Posterior vena cava (tissue), 2 donors: ENCODE data around the gene POLD3. TPM values are rescaled to one million over a fixed set of nuclear protein-coding genes. Genes with fewer than 3 reads are reported as not detected.
"Not testable (repeated sequence)": the region's sequence is repeated elsewhere in the genome, so short reads cannot be mapped to it uniquely, and the experiment has no call there.

Experiments
- DNase-seq: peaks from one replicate; pipeline ENCODE4 v3.0.0-alpha.2; 2020; ENCODE audit warnings: low spot score
- intact Hi-C, 2 donors: fragments of 100-400 bp; cut with DNase I; formaldehyde crosslinking; loops; one replicate each; pipeline versions ENCODE4 v1.14.1 to v1.14.2; 2022 to 2023
- total RNA-seq, 2 donors: library from RNA; stranded (reverse); fragmentation: NEBNext Ultra II Directional; extraction: Animal tissue kit (Norgen Biotek cat#: 25700); gene quantifications; one replicate each; pipeline ENCODE4 v1.2.1, GENCODE V29; 2021
- donor health status: DM: yes; HTN: yes; CAD: no.
- donor health status: DM: yes; HTN: yes; CAD: no.

Gene POLD3
- total RNA-seq, 2 donors from 2014 or later: 15.2 to 16.1 TPM

DNA sequence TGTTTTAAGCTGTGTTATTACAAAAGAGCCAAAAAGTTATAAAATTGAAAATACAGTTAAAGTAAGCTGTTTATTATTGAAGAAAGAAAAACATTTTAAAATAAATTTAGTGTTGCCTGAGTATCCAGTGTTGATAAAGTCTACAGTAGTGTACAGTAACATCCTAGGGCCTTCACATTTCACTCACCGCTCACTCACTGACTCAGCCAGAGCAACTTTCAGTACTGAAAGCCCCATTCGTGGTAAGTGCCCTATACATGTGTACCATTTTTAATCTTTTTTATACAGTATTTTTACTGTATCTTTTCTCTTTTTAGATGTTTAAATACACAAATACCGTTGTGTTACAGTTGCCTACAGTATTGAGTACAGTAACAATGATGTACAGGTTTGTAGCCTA, 35.0 kb downstream of the POLD3 start:
- no peak for DNase-seq
- intact Hi-C loops: no loop called here

DNA sequence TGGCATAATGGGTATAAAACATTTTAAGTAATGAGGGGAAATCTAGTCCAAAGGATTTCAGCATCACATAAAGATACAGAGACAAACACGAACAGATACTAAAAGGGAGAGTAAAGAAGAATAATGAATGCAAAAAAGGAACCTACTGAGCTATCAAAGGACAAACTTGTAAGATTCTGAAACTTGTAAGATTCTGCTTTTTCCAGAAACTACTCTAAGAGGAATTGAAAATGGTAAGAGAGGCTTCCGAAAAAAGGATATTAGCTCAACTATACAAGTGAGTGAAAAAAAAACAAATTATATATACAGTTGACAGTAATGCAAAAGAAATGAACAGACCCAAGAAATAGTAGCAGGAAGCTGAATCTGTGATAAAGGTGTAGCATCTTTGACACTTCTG, 37.7 kb downstream of the POLD3 start:
- DNase-seq: no peak
- intact Hi-C loops: no loop called here

DNA sequence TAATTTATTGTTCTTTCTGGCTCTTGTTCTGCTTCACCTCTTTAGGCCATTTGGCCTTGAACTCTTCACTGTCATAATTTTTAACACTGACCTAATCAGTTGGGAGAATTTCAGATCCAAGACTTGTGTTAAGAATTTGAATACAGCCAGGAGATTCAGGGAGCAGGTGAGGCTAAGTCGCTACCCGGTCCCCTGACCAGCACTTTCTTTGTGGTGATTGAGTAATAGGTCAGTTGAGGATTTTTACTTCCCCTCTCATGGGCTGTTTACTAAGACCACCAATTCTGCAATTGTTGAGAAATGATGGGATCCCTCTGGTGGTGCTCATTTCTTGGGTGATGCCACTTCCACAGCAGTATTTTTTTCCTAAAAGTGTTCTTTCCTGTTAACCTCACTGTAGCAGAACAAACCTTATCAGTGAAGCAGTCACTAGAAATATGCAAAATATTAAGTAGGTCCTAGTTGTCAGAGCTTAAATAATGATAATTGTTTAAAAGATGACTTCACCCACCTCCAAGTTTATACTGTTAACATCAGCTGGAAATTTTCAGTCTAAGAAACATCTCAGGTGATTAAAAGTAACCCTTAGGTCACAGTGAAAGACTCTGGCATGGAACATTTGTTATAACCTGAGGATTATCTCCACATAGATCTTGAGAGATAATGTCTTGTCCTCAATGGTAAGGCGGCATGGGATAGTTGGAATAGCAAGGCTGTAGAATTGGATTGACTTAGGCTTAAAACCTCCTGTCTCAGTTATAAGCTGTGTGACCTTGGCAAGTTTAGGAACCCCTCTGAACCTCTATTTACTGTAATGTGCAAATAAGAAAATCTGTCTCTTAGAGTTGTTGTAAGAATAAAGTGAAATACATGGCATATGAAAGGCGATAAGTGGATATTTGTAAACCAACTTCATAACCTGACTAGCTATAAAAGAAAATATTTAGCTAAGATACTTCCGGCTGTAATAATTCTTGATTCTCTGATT, 41.3 kb downstream of the POLD3 start:
- intact Hi-C loops: no loop called here
- no peak for DNase-seq

DNA sequence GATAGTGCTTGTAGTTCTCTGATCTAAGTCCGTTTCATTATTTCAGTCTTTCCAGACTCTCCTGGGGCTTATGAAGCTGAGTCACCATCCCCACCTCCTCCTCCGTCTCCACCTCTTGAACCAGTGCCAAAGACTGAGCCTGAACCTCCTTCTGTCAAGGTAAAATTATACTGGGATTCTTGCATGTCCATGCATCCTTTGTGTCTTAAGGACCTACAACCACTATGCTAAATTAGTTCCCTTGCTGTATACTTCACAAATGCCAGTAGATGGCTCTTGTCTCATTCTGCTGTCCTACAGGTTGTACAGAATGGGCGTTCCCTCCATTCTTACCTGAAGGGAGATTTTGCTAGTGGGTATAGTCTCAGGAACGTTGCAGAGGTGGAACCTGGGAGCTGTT, 42.2 kb downstream of the POLD3 start:
- no peak for DNase-seq
- intact Hi-C loops: no loop called here

DNA sequence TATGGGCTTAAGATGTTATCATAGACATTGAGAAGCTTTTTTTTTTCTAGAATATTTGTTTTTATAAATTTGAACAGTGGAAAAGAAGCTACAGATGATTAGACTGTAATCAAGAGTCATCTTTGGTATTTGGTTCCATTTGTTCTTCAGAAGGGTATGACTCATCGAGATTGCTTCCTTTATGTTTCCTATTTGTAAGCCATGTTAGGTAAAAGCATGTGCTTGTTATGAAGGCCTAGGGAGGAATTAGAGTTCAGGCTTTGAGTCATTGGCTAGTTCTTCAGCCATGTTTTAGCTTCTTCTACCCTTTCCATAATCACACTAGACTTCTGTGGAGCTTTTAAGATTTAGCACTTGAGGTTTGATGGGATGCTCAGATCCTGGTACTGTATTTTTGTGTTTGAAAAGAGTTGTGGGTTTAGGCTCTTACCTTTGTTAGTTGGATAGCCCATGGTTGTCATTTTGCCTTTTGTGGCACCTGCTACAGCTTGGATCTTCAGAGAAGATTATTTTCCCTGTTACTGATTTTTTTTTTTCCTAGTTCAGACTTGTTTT, 44.3 kb downstream of the POLD3 start:
- DNase-seq: no peak
- intact Hi-C loops: no loop called here

DNA sequence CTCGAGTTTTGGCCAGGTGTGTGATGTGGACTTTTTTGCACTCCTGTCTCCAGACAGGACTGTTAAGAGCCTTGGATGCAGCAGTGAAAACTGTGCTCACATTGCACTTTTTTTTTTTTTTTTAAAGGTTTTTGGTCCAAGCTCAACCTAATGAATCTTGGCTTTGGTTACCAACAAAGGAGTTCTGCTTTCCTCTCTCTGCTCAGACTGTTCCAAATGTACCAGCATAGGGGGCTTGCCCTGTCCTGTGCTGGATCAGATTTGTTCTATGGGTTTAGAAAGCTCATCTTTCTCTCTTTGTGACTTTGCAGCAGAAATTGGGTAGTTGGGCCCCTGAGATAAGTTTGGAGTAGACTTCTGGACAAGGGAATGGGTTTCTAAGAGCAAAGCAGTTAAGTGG, 45.3 kb downstream of the POLD3 start:
- DNase-seq: no peak
- intact Hi-C loops: loop anchor here in 1 of 2 donors (2.0 kb wide), 1 partner anchor 195 kb away; no protein-coding TSS in a partner anchor

DNA sequence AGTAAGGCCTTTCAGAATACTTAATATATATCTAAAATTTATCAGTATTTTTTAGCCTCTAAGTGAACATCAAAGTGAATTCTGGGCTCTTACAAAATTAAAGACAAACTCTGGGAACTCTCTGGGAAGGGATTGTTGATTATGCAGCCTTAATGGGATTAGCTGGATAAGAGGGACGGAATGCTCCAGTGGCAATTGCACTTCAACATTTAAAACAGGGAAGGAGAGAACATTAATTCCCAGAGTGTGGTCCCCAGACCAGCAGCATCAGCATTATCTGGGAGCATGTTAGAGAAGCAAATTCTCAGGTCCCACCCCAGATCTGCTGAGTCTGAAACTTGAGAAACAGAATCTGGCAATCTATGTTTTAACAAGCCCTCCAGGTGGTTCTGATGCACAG, 46.5 kb downstream of the POLD3 start:
- intact Hi-C loops: loop anchor here in 1 of 2 donors (2.0 kb wide), 1 partner anchor 196 kb away; no protein-coding TSS in a partner anchor
- no peak for DNase-seq

DNA sequence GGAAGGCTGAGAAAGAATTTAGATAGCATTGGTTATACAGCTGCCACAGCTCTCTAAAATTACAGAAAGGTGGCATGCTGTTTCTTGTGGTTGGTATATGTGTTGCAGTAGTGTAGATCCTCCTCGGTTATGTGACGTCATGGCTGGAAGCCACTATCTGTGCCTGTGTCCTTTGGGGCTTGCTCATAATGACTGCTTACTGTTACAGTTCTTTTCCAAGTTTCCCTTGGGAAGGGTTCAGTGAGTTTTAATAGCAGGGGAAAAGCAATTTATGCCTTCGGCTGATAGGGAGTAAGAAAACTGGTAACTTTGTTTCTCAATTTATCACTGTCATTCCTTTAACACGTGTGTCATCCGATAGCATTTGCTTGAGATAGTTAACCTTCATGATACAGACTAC, 47.2 kb downstream of the POLD3 start:
- DNase-seq: no peak
- intact Hi-C loops: loop anchor here in 1 of 2 donors (2.0 kb wide), 1 partner anchor 197 kb away; no protein-coding TSS in a partner anchor

DNA sequence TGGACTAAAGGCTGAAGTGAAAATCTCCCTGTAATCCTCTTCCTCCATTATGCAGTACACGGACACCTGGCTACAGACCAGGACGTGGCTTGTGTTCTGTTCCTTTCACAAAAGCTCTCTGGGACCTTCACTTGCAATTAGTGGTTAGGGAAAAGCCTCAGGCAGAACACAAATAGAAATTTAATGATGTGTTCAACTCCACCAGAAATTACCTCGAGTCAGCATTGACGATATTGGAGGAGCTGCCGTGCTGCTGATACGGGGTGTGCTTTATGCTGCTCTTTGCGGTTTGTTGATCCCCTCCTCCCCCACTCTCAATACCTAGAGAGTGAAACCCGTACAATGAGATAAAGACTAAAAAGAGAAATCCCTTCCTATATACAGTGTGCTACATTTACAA, 48.9 kb downstream of the POLD3 start:
- DNase-seq: no peak
- intact Hi-C loops: loop anchor here in 1 of 2 donors (5.0 kb wide), 1 partner anchor 46 kb away; no protein-coding TSS in a partner anchor

DNA sequence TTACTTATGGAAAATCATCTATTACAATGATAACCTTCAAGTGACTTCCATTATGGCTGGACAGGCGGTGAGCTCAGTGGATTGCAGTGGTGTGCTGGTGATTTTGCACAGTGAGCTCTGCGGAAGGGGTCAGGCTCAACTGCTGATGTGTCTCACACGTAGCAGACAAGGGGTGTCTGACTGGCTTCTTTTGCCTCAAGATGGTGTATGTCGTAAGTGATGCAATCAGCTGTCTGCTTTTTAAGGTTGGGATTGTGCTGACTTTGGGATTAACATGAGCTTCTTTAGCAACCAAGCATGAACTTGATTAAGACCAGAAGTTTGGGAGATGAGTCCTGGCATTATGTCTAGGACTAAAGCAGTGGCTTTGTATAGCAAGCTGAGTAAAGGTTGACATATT, 49.5 kb downstream of the POLD3 start:
- intact Hi-C loops: loop anchor here in 1 of 2 donors (5.0 kb wide), 1 partner anchor 45 kb away; no protein-coding TSS in a partner anchor
- DNase-seq: no peak

DNA sequence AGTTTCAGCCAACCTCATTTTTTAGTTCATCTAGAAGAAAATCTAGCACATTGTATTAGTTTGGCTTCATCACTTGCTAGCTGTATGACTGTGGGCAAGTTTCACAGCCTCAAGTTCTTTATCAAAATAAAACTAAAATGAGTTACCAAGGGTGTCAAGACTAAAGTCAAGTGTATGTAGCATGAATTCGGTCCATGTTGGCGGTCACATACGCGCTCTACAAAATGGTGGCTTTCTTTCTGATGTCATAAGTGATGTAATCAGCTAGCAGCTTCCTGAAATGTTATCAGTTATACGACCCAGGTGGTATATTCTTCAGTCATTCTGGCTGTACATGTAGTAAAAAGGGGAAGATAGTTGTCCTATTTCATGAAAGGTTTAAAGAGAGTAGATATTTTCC, 50.5 kb downstream of the POLD3 start:
- DNase-seq: no peak
- intact Hi-C loops: loop anchor here in 1 of 2 donors (5.0 kb wide), 1 partner anchor 44 kb away; no protein-coding TSS in a partner anchor

DNA sequence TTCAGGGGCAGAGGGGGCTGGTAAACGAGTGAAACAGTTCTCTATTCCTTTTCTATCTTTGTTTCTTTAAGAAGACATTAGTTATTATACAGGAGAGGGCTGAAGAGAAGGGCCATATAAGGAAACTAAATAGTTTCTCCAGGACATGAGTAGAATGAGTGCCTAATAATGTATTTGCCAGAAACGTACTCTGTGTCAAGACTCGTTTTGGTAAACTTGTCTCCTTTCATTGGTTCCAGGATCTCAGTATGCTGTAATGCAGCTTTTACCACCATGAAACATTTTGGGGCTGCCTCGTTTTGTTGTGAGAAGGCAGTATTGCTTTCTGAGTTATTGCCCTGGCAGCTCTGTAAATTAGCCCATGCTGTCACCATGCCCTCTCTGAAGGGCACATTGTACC, 51.7 kb downstream of the POLD3 start:
- intact Hi-C loops: loop anchor here in 1 of 2 donors (5.0 kb wide), 1 partner anchor 43 kb away; no protein-coding TSS in a partner anchor
- no peak for DNase-seq

DNA sequence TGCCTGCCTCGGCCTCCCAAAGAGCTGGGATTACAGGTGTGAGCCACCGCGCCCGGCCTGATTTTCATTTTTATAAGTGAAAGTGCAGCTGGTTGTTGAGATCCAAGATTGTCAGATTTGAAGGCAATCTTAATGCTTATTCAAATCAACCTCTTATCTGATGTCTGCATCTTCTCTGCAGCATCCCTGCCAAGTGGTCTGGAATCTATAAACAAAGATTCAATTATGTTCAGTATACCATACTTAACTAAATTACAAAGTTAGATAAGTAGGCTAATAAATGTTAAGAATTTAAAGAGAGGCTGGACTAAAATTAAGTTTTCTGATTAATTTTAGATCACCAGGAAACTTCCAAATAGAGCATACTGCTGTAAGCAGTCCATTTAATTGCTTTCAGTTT, 53.8 kb downstream of the POLD3 start:
- DNase-seq: no peak
- intact Hi-C loops: no loop called here

DNA sequence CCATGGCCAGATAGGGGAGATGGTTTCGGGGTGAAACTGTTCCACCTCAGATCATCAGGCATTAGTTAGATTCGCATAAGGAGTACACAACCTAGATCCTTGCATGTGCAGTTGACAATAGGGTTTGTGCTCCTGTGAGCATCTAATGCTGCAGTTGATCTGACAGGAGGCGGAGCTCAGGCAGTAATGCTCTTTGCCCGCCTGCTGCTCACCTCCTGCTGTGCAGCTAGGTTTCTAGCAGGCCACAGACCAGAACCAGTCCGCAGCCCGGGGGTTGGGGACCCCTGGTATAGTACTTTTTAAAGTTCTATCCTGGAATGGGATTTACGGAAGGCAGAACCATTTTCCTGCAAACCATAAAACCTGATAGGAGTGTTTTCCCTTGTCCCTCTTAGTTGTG, 54.6 kb downstream of the POLD3 start:
- intact Hi-C loops: no loop called here

DNA sequence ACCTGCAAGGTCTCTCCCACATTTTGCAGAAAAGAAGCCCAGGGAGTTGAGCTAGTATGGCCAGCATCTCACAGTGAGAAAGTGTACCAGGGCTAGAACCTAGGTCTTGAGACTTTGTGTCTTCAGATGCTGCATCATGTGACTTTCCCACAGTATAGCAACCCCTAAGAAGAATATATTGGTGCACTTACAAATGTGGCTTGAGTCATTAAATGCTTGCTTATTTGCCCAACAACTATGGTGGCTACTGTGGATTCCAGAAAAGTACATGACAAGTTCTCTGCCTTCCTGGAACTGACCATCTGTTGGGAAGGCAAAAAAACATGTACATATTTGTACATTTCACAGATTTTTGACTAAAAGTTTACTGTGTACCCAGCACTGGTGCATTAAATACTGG, 55.0 kb downstream of the POLD3 start:
- intact Hi-C loops: no loop called here
- DNase-seq: no peak

More for the DNA sequence above, 54.6 kb downstream of the POLD3 start:
- no peak for DNase-seq

DNA sequence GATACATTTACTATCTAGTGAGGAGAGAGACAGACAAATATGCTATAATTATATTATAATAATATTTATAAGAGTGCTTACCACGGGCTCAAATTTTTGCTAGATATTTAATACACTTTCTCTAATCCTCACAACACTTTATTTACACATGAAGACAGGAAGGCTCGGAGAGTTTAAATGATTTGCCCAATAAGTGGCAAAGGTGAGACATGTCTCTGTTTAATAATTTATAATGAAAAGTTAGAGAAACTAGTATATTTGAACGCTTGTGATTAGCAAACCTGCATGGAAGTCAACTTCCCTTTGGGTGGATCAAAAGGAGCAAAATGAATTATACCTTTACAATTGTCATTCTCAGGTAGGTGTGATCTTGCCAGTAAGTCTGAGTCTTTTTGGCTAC, 55.4 kb downstream of the POLD3 start:
- DNase-seq: no peak
- intact Hi-C loops: no loop called here

DNA sequence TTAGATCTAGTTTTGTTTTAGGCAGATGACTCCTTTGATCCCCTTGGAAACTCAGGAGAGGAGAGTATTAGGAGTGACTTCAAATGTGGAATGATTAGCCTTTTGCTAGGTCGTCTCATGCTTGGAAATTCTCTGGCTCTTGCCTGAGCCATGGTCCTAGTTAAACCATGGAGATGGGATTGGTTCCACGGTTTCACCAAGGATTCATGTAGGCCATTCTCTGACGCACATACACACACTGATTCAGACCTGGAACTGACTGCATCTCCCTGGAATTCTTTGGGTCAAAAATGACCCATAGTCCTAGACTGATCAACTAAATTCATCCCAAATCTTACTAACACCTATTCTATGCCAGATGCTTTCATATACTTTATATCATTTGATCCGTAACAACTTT, 56.5 kb downstream of the POLD3 start:
- intact Hi-C loops: no loop called here
- DNase-seq: no peak

DNA sequence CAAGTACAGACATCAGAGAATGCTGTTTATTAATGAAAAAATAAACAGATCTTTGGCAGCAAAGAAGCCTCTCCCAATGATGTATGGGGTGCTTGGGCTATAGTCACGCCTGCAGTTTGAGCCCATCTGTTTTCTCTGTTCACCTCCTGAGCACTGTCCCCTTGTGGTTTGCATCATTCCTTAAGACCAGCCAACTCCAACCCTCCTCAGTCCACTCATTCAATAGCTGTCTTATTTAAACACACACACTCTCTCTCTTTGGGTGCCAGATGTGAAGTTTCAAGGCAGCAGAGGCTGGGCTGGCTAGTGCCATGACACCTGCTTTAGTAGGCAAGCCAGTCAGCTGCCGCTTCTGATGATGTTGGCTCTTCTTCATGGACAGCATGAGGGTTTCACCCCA, 58.1 kb downstream of the POLD3 start:
- intact Hi-C loops: no loop called here
- DNase-seq: no peak

DNA sequence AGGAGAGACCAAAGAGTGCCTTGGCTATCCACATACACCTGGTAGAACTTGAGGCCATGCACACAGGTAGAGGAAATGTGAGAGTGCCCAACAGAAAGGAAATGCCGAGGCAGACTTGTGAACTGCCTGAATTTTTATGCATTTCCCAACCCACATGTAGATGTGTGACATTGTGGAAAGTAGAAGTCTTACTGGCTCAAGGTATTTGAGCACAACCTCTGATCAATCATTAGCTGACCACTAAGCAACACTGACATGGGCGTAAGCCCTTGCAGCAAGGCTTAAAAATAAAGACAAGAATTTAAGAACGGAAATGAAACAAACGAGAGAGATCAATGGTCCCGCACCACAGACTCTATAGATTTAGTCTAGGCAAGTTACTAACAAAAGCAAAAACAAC, 62.6 kb downstream of the POLD3 start:
- intact Hi-C loops: no loop called here
- DNase-seq: no peak

DNA sequence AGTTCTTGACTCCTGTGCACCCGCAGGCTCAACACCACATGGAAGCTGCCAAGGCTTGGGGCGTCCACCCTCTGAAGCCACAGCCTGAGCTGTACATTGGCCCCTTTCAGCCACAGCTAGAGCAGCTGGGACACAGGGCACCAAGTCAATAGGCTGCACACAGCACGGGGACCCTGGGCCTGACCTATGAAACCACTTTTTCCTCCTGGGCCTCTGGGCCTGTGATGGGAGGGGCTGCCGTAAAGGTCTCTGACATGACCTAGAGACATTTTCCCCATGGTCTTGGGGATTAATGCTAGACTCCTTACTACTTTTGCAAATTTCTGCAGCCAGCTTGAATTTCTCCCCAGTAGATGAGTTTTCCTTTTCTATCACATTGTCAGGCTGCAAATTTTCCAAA, 66.7 kb downstream of the POLD3 start:
- intact Hi-C loops, DNase-seq: not testable (repeated sequence)
